H54 (cell line): ENCODE measurements around the gene ARL3.

Experiments
- DNase-seq: peaks from one replicate; pipeline ENCODE4 v3.0.0; 2011; ENCODE audit warnings: low spot score, mixed read lengths; ENCODE audit not compliant: insufficient read length
- FAIRE-seq: peaks from 3 replicates; lab custom pipeline; 2011; peaks lifted over from hg19 to GRCh38; lab: Jason Lieb, UNC
- POLR2A ChIP-seq: IDR thresholded peaks from 2 replicates; pipeline ENCODE4 v1.6.1; 2011; ENCODE audit warnings: low read depth, mild to moderate bottlenecking, low read length

ARL3 gene

GRCh38 chr10:102677331-102678067 is 36.7 kb downstream of the ARL3 start:
- FAIRE-seq (no peak), DNase-seq (no peak)
- TF ChIP-seq POLR2A = no peak

GRCh38 chr10:102676534-102677315 is 37.5 kb downstream of the ARL3 start:
- FAIRE-seq = no peak
- no peak for DNase-seq

GRCh38 chr10:102675666-102676533 is 38.3 kb downstream of the ARL3 start:
- DNase-seq = no peak
- no peak for FAIRE-seq
- no peak for TF ChIP-seq POLR2A

More at GRCh38 chr10:102676534-102677315, 37.5 kb downstream of the ARL3 start:
- TF ChIP-seq POLR2A = no peak

- TF ChIP-seq POLR2A = no peak
- FAIRE-seq (no peak), DNase-seq (no peak)
These were observed 39.1 kb downstream of the ARL3 start for GRCh38 chr10:102675011-102675665.

- no peak for FAIRE-seq
- TF ChIP-seq POLR2A = no peak
- DNase-seq = no peak
These were observed 39.6 kb downstream of the ARL3 start for GRCh38 chr10:102674566-102674965.

GRCh38 chr10:102673819-102674511 is 40.2 kb downstream of the ARL3 start:
- FAIRE-seq (no peak), DNase-seq (no peak)
- TF ChIP-seq POLR2A = no peak

GRCh38 chr10:102673236-102673818 is 40.9 kb downstream of the ARL3 start:
- FAIRE-seq (no peak), DNase-seq (no peak)
- no peak for TF ChIP-seq POLR2A

GRCh38 chr10:102670871-102671434 is 43.2 kb downstream of the ARL3 start:
- no peak for TF ChIP-seq POLR2A
- no peak for DNase-seq
- no peak for FAIRE-seq

- no peak for FAIRE-seq
These were observed 44.0 kb downstream of the ARL3 start for GRCh38 chr10:102670065-102670670.

GRCh38 chr10:102669206-102670064 is 44.8 kb downstream of the ARL3 start:
- no peak for FAIRE-seq
- TF ChIP-seq POLR2A = 0 out of 2 replicates have a peak, but pooled peaks have one; percentile 31
- peak; percentile 78 for DNase-seq

More at GRCh38 chr10:102670065-102670670, 44.0 kb downstream of the ARL3 start:
- no peak for TF ChIP-seq POLR2A
- DNase-seq = no peak
